GM12878 (cell line): ENCODE measurements around the gene KIFC1. TPM values are rescaled to one million over a fixed set of nuclear protein-coding genes. Genes with fewer than 3 reads are reported as not detected.

Experiments used
- ATAC-seq: fragments of 200-7000 bp; cut with Tn5 transposase; 3 replicates; pipeline ENCODE4 v1.9.1; 2020; ENCODE audit warnings: mild to moderate bottlenecking, moderate library complexity
- BruUV-seq: library from RNA; stranded (reverse); fragments of 400-500 nt; replicated peaks from 2 replicates; lab custom pipeline; 2021; lab: Mats Ljungman, UMichigan
- CTCF ChIA-PET: fragments of 300-600 bp; sonication (Branson Sonifier 250); formaldehyde crosslinking; extraction: SDS; loops from one replicate; lab custom pipeline; 2021; ENCODE audit warnings: inconsistent platforms; lab: Yijun Ruan, JAX
- POLR2A ChIA-PET: fragments of 350-600 bp; formaldehyde crosslinking; extraction: SDS; loops from one replicate; lab custom pipeline; 2021; ENCODE audit warnings: inconsistent platforms; lab: Charles Lee
- RAD21 ChIA-PET: fragments of 300-600 bp; sonication (Branson Sonifier 250); formaldehyde crosslinking; loops from one replicate; lab custom pipeline; 2023; ENCODE audit warnings: antibody characterized with exemption; ENCODE audit not compliant: unreplicated experiment; lab: Charles Lee
- SMC1A ChIA-PET: fragments of 300-600 bp; sonication (Branson Sonifier 250); formaldehyde crosslinking; loops from one replicate; lab custom pipeline; 2023; ENCODE audit not compliant: unreplicated experiment, uncharacterized antibody; lab: Charles Lee
- DNase-seq: peaks from one replicate; pipeline ENCODE4 v3.0.0-alpha.2; 2011; ENCODE audit warnings: low read depth, low spot score
- FAIRE-seq: peaks from 3 replicates; lab custom pipeline; 2011; peaks lifted over from hg19 to GRCh38; lab: Jason Lieb, UNC
- H2AFZ ChIP-seq: 2 replicates; pipeline ENCODE4 v1.6.0; 2011; ENCODE audit warnings: low read depth, low read length, control low read depth; ENCODE audit not compliant: control insufficient read depth
- H3K27ac ChIP-seq: 2 replicates; pipeline ENCODE4 v1.5.1; 2011; ENCODE audit warnings: control low read depth; ENCODE audit not compliant: control insufficient read depth, insufficient read depth
- H3K27me3 ChIP-seq, 2 experiments: replicated peaks in 1 of 2; 2 replicates each; pipeline versions ENCODE4 v1.6.0 to v1.6.1; 2011; ENCODE audit warnings: low read length in 1 of 2; ENCODE audit not compliant: control insufficient read depth in 2 of 2, insufficient read depth in 2 of 2
- H3K36me3 ChIP-seq, 2 experiments: 2 replicates each; pipeline ENCODE4 v1.5.1; 2011; ENCODE audit warnings: low read length in 1 of 2; ENCODE audit not compliant: control insufficient read depth in 2 of 2, insufficient read depth in 2 of 2
- H3K4me1 ChIP-seq: 2 replicates; pipeline ENCODE4 v1.6.1; 2011; ENCODE audit warnings: mild to moderate bottlenecking, low read length, moderate library complexity, mixed read lengths; ENCODE audit not compliant: control insufficient read depth, insufficient read depth
- H3K4me2 ChIP-seq: 2 replicates; pipeline ENCODE4 v1.6.0; 2011; ENCODE audit warnings: control low read depth; ENCODE audit not compliant: control insufficient read depth, insufficient read depth
- H3K4me3 ChIP-seq: fragments of 200-600 bp; sonication (generic); 2 replicates; pipeline ENCODE4 v1.5.1; 2016
- H3K79me2 ChIP-seq: 2 replicates; pipeline ENCODE4 v1.6.0; 2011; ENCODE audit warnings: low read length; ENCODE audit not compliant: control insufficient read depth, insufficient read depth
- H3K9ac ChIP-seq: 2 replicates; pipeline ENCODE4 v1.8.0; 2011; ENCODE audit warnings: low read length, control low read depth, mixed read lengths; ENCODE audit not compliant: control insufficient read depth, insufficient read depth
- H3K9me3 ChIP-seq: replicated peaks from 3 replicates; pipeline ENCODE4 v1.5.1; 2011; ENCODE audit warnings: mild to moderate bottlenecking, low read length; ENCODE audit not compliant: control insufficient read depth, insufficient read depth
- H4K20me1 ChIP-seq: 2 replicates; pipeline ENCODE4 v1.6.0; 2011; ENCODE audit not compliant: control insufficient read depth, insufficient read depth
- BACH1 ChIP-seq: fragments of 450-650 bp; IDR thresholded peaks from 2 replicates; pipeline ENCODE4 v1.6.1; 2017; ENCODE audit warnings: mild to moderate bottlenecking, borderline replicate concordance
- ESRRA ChIP-seq: IDR thresholded peaks from 2 replicates; pipeline ENCODE4 v1.6.1; 2012; ENCODE audit warnings: mild to moderate bottlenecking, low read length, improper control_type of control experiment
- FOXK2 ChIP-seq: fragments of 450-650 bp; IDR thresholded peaks from 2 replicates; pipeline ENCODE4 v1.6.1; 2017; ENCODE audit warnings: mild to moderate bottlenecking, moderate library complexity
- HDGF ChIP-seq: fragments of 450-650 bp; IDR thresholded peaks from 2 replicates; pipeline ENCODE4 v1.6.1; 2016; ENCODE audit warnings: antibody characterized with exemption
- SMARCA5 ChIP-seq: fragments of 450-650 bp; IDR thresholded peaks from 2 replicates; pipeline ENCODE4 v1.6.1; 2017; ENCODE audit warnings: mild to moderate bottlenecking
- WGBS: methylation state at CpG from one replicate; pipeline ENCODE4 v1.1.6; 2016; ENCODE audit warnings: low lambda C conversion rate; ENCODE audit not compliant: insufficient replicate concordance, insufficient coverage; ENCODE audit errors: missing lambda C conversion rate; 5-methylcytosine and 5-hydroxymethylcytosine counted together
- in situ Hi-C: fragments of 300-500 bp; cut with MboI; formaldehyde crosslinking; loops from 9 replicates; pipeline ENCODE4 v1.14.3; 2018; ENCODE audit warnings: mixed read lengths
- intact Hi-C: fragments of 100-400 bp; cut with micrococcal nuclease; formaldehyde crosslinking; loops from one replicate; pipeline ENCODE4 v1.14.2; 2022; ENCODE audit not compliant: unreplicated experiment
- polyA plus RNA-seq, 11 experiments: library from polyadenylated mRNA; depleted of rRNA in 4 of 11; unstranded in 6 of 11; stranded (reverse) in 5 of 11; fragments of >200 nt; fragmentation: Nextera tagmentation in 4 of 11; fragmentation: Illumina TruSeq in 1 of 11; extraction: Ambion mirVana in 4 of 11; extraction: Trizol in 1 of 11; gene quantifications; 1 replicate in 1 of 11; 2 replicates in 10 of 11; pipeline versions ENCODE4 v1.2.1 to v1.2.3, GENCODE V29; 2011 to 2016; ENCODE audit warnings: inconsistent platforms in 2 of 11, missing spikeins in 2 of 11, low read depth in 1 of 11
- total RNA-seq, 4 experiments: library from RNA; depleted of rRNA in 3 of 4; stranded (reverse); fragments of >200 nt in 3 of 4; fragmentation: Illumina TruSeq in 1 of 4; extraction: Trizol in 1 of 4; gene quantifications; 2 replicates each; pipeline versions ENCODE4 v1.2.1 to v1.2.3, GENCODE V29; 2013 to 2021
- TF ChIP-seq, protein P1 (sequence below): fragments of 150-350 bp; IDR thresholded peaks from 2 replicates; pipeline ENCODE4 v1.6.1; 2016; ENCODE audit warnings: low read depth, low read length
- TF ChIP-seq, protein P2 (sequence below): IDR thresholded peaks from 2 replicates; pipeline ENCODE4 v1.6.1; 2012; ENCODE audit warnings: mild to moderate bottlenecking, low read depth, low read length

The KIFC1 gene
- total and polyA plus RNA-seq, 10 of the 15 experiments (the other 5 are each of a cell fraction or from before 2014, with no cell fraction given) = 1.8 to 87.4 (median 54.4) TPM

DNA sequence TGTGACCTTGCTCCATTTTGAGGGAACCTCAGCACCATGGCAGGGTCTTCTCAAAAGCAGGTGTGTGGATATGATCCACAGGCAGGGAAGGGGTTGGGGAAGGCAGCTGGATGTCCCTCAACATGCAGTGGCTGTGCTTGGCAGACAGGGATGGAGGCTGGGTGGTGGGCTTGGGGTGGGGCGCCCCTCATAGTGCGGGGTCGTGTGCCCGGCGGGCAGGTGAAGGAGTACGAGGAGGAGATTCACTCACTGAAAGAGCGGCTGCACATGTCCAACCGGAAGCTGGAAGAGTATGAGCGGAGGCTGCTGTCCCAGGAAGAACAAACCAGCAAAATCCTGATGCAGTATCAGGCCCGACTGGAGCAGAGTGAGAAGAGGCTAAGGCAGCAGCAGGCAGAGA lies 54.7 kb downstream of the KIFC1 start:
- Histone ChIP-seq H3K36me3 (peaks cover 2 to 9% of the 10 kb centered on the region in 2 experiments; a peak in 3 of 4 replicates), H3K27me3 (no peaks in the 10 kb centered on the region), H3K4me1 (no peaks in the 10 kb centered on the region), H3K9ac (no peak overlapping the region), H3K4me3 (no peak overlapping the region), H4K20me1 (no peaks in the 10 kb centered on the region; the same call in 1 of the 2 replicates), H3K27ac (no peak overlapping the region), H3K9me3 (no peaks in the 10 kb centered on the region), H2AFZ (no peak overlapping the region), H3K79me2 (no peaks in the 10 kb centered on the region), H3K4me2 (no peak overlapping the region)
- intact Hi-C loops = no loop called here
- ChIA-PET SMC1A (interaction anchor here (1.3 kb wide), 1 partner anchor 8 kb away, joined by 3 read pairs; the partner anchor contains the start of gene ZBTB9), POLR2A (interaction anchor here (0.6 to 0.7 kb wide), 2 partner anchors 86 to 439 kb away, joined by 6 to 7 read pairs; no protein-coding TSS in a partner anchor), CTCF (no interaction called here), RAD21 (interaction anchor here (0.7 kb wide), 1 partner anchor 8 kb away, joined by 3 read pairs; the partner anchor contains the start of gene ZBTB9)
- no TSS peak for BruUV-seq
- ATAC-seq (no peak), DNase-seq (no peak), FAIRE-seq (no peak)
- in situ Hi-C loops = no loop called here
- 94% methylated on average over 10 of the region's 10 CpGs for WGBS
- TF ChIP-seq FOXK2 = no peak
- TF ChIP-seq, protein P1, sequence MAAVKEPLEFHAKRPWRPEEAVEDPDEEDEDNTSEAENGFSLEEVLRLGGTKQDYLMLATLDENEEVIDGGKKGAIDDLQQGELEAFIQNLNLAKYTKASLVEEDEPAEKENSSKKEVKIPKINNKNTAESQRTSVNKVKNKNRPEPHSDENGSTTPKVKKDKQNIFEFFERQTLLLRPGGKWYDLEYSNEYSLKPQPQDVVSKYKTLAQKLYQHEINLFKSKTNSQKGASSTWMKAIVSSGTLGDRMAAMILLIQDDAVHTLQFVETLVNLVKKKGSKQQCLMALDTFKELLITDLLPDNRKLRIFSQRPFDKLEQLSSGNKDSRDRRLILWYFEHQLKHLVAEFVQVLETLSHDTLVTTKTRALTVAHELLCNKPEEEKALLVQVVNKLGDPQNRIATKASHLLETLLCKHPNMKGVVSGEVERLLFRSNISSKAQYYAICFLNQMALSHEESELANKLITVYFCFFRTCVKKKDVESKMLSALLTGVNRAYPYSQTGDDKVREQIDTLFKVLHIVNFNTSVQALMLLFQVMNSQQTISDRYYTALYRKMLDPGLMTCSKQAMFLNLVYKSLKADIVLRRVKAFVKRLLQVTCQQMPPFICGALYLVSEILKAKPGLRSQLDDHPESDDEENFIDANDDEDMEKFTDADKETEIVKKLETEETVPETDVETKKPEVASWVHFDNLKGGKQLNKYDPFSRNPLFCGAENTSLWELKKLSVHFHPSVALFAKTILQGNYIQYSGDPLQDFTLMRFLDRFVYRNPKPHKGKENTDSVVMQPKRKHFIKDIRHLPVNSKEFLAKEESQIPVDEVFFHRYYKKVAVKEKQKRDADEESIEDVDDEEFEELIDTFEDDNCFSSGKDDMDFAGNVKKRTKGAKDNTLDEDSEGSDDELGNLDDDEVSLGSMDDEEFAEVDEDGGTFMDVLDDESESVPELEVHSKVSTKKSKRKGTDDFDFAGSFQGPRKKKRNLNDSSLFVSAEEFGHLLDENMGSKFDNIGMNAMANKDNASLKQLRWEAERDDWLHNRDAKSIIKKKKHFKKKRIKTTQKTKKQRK = no peak
- no peak for TF ChIP-seq ESRRA
- TF ChIP-seq, protein P2, sequence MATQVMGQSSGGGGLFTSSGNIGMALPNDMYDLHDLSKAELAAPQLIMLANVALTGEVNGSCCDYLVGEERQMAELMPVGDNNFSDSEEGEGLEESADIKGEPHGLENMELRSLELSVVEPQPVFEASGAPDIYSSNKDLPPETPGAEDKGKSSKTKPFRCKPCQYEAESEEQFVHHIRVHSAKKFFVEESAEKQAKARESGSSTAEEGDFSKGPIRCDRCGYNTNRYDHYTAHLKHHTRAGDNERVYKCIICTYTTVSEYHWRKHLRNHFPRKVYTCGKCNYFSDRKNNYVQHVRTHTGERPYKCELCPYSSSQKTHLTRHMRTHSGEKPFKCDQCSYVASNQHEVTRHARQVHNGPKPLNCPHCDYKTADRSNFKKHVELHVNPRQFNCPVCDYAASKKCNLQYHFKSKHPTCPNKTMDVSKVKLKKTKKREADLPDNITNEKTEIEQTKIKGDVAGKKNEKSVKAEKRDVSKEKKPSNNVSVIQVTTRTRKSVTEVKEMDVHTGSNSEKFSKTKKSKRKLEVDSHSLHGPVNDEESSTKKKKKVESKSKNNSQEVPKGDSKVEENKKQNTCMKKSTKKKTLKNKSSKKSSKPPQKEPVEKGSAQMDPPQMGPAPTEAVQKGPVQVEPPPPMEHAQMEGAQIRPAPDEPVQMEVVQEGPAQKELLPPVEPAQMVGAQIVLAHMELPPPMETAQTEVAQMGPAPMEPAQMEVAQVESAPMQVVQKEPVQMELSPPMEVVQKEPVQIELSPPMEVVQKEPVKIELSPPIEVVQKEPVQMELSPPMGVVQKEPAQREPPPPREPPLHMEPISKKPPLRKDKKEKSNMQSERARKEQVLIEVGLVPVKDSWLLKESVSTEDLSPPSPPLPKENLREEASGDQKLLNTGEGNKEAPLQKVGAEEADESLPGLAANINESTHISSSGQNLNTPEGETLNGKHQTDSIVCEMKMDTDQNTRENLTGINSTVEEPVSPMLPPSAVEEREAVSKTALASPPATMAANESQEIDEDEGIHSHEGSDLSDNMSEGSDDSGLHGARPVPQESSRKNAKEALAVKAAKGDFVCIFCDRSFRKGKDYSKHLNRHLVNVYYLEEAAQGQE = no peak
- TF ChIP-seq SMARCA5 = no peak
- no peak for TF ChIP-seq HDGF
- no peak for TF ChIP-seq BACH1
- TF ChIP-seq, all 136 proteins: peak for 0
